PC-3 (cell line): ENCODE results near the gene SIN3B.

Source experiments
- EZH2 ChIP-seq: fragments of 300-600 bp; sonication (generic); IDR thresholded peaks from one replicate; pipeline ENCODE4 v1.6.1; 2017; ENCODE audit warnings: antibody characterized with exemption, mild to moderate bottlenecking, low read length; ENCODE audit not compliant: unreplicated experiment
- EZH2phosphoT487 ChIP-seq: fragments of 300-600 bp; sonication (generic); IDR thresholded peaks from 2 replicates; pipeline ENCODE4 v1.6.1; 2018; ENCODE audit warnings: mild to moderate bottlenecking, antibody characterized with exemption, low read length, borderline replicate concordance
- TF ChIP-seq, protein P1 (sequence below): fragments of 300-600 bp; sonication (generic); conservative IDR thresholded peaks from 2 replicates; pipeline ENCODE4 v1.5.1; 2017; ENCODE audit warnings: antibody characterized with exemption, low read depth, mild to moderate bottlenecking, low read length

- TF ChIP-seq, protein P1, sequence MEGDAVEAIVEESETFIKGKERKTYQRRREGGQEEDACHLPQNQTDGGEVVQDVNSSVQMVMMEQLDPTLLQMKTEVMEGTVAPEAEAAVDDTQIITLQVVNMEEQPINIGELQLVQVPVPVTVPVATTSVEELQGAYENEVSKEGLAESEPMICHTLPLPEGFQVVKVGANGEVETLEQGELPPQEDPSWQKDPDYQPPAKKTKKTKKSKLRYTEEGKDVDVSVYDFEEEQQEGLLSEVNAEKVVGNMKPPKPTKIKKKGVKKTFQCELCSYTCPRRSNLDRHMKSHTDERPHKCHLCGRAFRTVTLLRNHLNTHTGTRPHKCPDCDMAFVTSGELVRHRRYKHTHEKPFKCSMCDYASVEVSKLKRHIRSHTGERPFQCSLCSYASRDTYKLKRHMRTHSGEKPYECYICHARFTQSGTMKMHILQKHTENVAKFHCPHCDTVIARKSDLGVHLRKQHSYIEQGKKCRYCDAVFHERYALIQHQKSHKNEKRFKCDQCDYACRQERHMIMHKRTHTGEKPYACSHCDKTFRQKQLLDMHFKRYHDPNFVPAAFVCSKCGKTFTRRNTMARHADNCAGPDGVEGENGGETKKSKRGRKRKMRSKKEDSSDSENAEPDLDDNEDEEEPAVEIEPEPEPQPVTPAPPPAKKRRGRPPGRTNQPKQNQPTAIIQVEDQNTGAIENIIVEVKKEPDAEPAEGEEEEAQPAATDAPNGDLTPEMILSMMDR, result no peak
- no peak for TF ChIP-seq EZH2phosphoT487
- no peak for TF ChIP-seq EZH2
These were observed 33.7 kb downstream of the SIN3B start for GRCh38 chr19:16862826-16863415.
